H1 (cell line): ENCODE measurements around the gene CLDN7. TPM values are rescaled to one million over a fixed set of nuclear protein-coding genes. Genes with fewer than 3 reads are reported as not detected.

Experiments used
- CTCF ChIA-PET: fragments of 300-600 bp; sonication (Branson Sonifier 250); formaldehyde crosslinking; loops from one replicate; lab custom pipeline; 2021; ENCODE audit not compliant: partially characterized antibody; lab: Charles Lee
- POLR2A ChIA-PET: fragments of 300-600 bp; sonication (Branson Sonifier 250); formaldehyde crosslinking; loops from one replicate; lab custom pipeline; 2021; ENCODE audit warnings: inconsistent platforms; ENCODE audit not compliant: partially characterized antibody; lab: Charles Lee
- DNase-seq, 2 experiments: peaks; one replicate each; pipeline versions ENCODE4 v3.0.0 to v3.0.0-alpha.2; 2010 to 2022; ENCODE audit warnings: low spot score in 2 of 2, low read depth in 1 of 2, mixed read lengths in 1 of 2
- FAIRE-seq: peaks from 2 replicates; lab custom pipeline; 2011; peaks lifted over from hg19 to GRCh38; lab: Jason Lieb, UNC
- H2AFZ ChIP-seq: 2 replicates; pipeline ENCODE4 v1.8.1; 2012; ENCODE audit warnings: low read length, inconsistent platforms
- H2AK5ac ChIP-seq: 2 replicates; pipeline ENCODE4 v1.6.1; 2013; ENCODE audit warnings: low read depth, low read length
- H2BK120ac ChIP-seq: replicated peaks from 2 replicates; pipeline ENCODE3; 2013; ENCODE audit warnings: low read depth, low read length, inconsistent platforms
- H2BK12ac ChIP-seq: 2 replicates; pipeline ENCODE4 v1.6.1; 2013; ENCODE audit warnings: low read depth, low read length
- H2BK15ac ChIP-seq: 2 replicates; pipeline ENCODE4 v1.6.1; 2013; ENCODE audit warnings: low read length
- H2BK20ac ChIP-seq: 2 replicates; pipeline ENCODE4 v1.6.1; 2013; ENCODE audit warnings: low read length
- H2BK5ac ChIP-seq: 2 replicates; pipeline ENCODE4 v1.6.1; 2013; ENCODE audit warnings: low read depth, low read length
- H3K14ac ChIP-seq: 2 replicates; pipeline ENCODE4 v1.6.1; 2013; ENCODE audit warnings: inconsistent platforms; ENCODE audit not compliant: insufficient read length
- H3K18ac ChIP-seq: 2 replicates; pipeline ENCODE4 v1.6.1; 2013; ENCODE audit warnings: low read length; ENCODE audit errors: extremely low read depth
- H3K23ac ChIP-seq: 2 replicates; pipeline ENCODE4 v1.6.1; 2013; ENCODE audit warnings: inconsistent platforms; ENCODE audit not compliant: insufficient read length
- H3K23me2 ChIP-seq: 2 replicates; pipeline ENCODE4 v1.6.1; 2013; ENCODE audit warnings: low read depth, low read length
- H3K27ac ChIP-seq: 2 replicates; pipeline ENCODE4 v1.6.1; 2011; ENCODE audit warnings: low read depth, low read length, inconsistent platforms
- H3K27me3 ChIP-seq, 4 experiments: replicated peaks in 1 of 4; 1 replicate in 1 of 4; 2 replicates in 3 of 4; pipeline versions ENCODE4 v1.6.1 to v1.8.1; 2011 to 2013; ENCODE audit warnings: low read length in 3 of 4, mild to moderate bottlenecking in 3 of 4, inconsistent platforms in 2 of 4, mixed read lengths in 2 of 4, moderate library complexity in 1 of 4; ENCODE audit not compliant: control insufficient read depth in 3 of 4, insufficient read depth in 3 of 4; ENCODE audit errors: extremely low read depth in 1 of 4
- H3K36me3 ChIP-seq, 4 experiments: 2 replicates each; pipeline versions ENCODE4 v1.6.1 to v1.8.1; 2011 to 2013; ENCODE audit warnings: mild to moderate bottlenecking in 4 of 4, low read length in 3 of 4, moderate library complexity in 2 of 4, control low read depth in 1 of 4, inconsistent platforms in 1 of 4; ENCODE audit not compliant: insufficient read depth in 4 of 4, control insufficient read depth in 2 of 4
- H3K4ac ChIP-seq: replicated peaks from 2 replicates; pipeline ENCODE3; 2013; ENCODE audit warnings: low read length, low read depth, mixed read lengths, inconsistent platforms; ENCODE audit not compliant: insufficient read length
- H3K4me1 ChIP-seq, 4 experiments: replicated peaks in 1 of 4; 1 replicate in 1 of 4; 2 replicates in 3 of 4; pipeline versions ENCODE4 v1.6.1 to v1.8.1; 2011 to 2013; ENCODE audit warnings: low read length in 3 of 4, inconsistent platforms in 2 of 4, mixed read lengths in 1 of 4; ENCODE audit not compliant: insufficient read depth in 4 of 4, control insufficient read depth in 3 of 4
- H3K4me2 ChIP-seq, 2 experiments: 2 replicates each; pipeline versions ENCODE4 v1.6.1 to v1.8.1; 2011 to 2013; ENCODE audit warnings: low read depth in 2 of 2, low read length in 2 of 2, control low read depth in 1 of 2, inconsistent platforms in 1 of 2, mild to moderate bottlenecking in 1 of 2; ENCODE audit not compliant: insufficient read depth in 1 of 2
- H3K4me3 ChIP-seq, 4 experiments: fragments of 200-600, 300-600 bp in 1 of 4; sonication (generic), shearing (Covaris generic), sonication (Bioruptor Twin) in 1 of 4; 2 replicates each; pipeline versions ENCODE4 v1.5.1 to v1.8.1; 2011 to 2016; ENCODE audit warnings: low read length in 4 of 4, low read depth in 3 of 4, control low read depth in 2 of 4, inconsistent platforms in 2 of 4, mild to moderate bottlenecking in 2 of 4, mixed read lengths in 1 of 4, moderate library complexity in 1 of 4; ENCODE audit not compliant: insufficient read depth in 2 of 4; ENCODE audit errors: extremely low read depth in 1 of 4
- H3K56ac ChIP-seq: replicated peaks from 2 replicates; pipeline ENCODE3; 2013; ENCODE audit warnings: low read depth, mild to moderate bottlenecking, mixed read lengths, low read length, inconsistent platforms; ENCODE audit not compliant: insufficient read length
- H3K79me1 ChIP-seq: 2 replicates; pipeline ENCODE4 v1.6.1; 2013; ENCODE audit warnings: low read depth, low read length, control low read depth
- H3K79me2 ChIP-seq, 2 experiments: 2 replicates each; pipeline versions ENCODE4 v1.6.1 to v1.8.1; 2012 to 2013; ENCODE audit warnings: low read length in 2 of 2, mild to moderate bottlenecking in 2 of 2, inconsistent platforms in 1 of 2; ENCODE audit not compliant: insufficient read depth in 2 of 2, control insufficient read depth in 1 of 2
- H3K9ac ChIP-seq, 4 experiments: replicated peaks in 1 of 4; 1 replicate in 1 of 4; 2 replicates in 3 of 4; pipeline versions ENCODE4 v1.6.1 to v1.8.1; 2011 to 2013; ENCODE audit warnings: low read depth in 3 of 4, low read length in 3 of 4, control low read depth in 2 of 4, mild to moderate bottlenecking in 2 of 4, moderate library complexity in 2 of 4, inconsistent platforms in 1 of 4; ENCODE audit errors: extremely low read depth in 1 of 4
- H3K9me3 ChIP-seq, 2 experiments: 2 replicates each; pipeline versions ENCODE4 v1.6.1 to v1.8.1; 2012 to 2013; ENCODE audit warnings: mild to moderate bottlenecking in 2 of 2, moderate library complexity in 2 of 2, control low read depth in 1 of 2, inconsistent platforms in 1 of 2, low read depth in 1 of 2, low read length in 1 of 2, mixed read lengths in 1 of 2; ENCODE audit not compliant: insufficient read depth in 2 of 2
- H4K20me1 ChIP-seq, 2 experiments: replicated peaks in 1 of 2; 2 replicates each; pipeline versions ENCODE3 to v1.8.1; 2011 to 2013; ENCODE audit warnings: inconsistent platforms in 2 of 2, low read length in 2 of 2, mild to moderate bottlenecking in 1 of 2; ENCODE audit not compliant: insufficient read depth in 2 of 2, control insufficient read depth in 1 of 2
- H4K5ac ChIP-seq: 2 replicates; pipeline ENCODE4 v1.6.1; 2013; ENCODE audit warnings: low read length, low read depth, mixed read lengths, inconsistent platforms; ENCODE audit not compliant: insufficient read length
- H4K8ac ChIP-seq: 2 replicates; pipeline ENCODE4 v1.8.0; 2013; ENCODE audit warnings: mild to moderate bottlenecking, moderate library complexity, low read length, inconsistent platforms; ENCODE audit not compliant: insufficient read depth; ENCODE audit errors: extremely low read depth
- H4K91ac ChIP-seq: replicated peaks from 2 replicates; pipeline ENCODE3; 2013; ENCODE audit warnings: low read length, mixed read lengths, inconsistent platforms; ENCODE audit not compliant: insufficient read length
- ASH2L ChIP-seq: fragments of 200-600, 300-600 bp; sonication (generic); IDR thresholded peaks from one replicate; pipeline ENCODE4 v1.7.1; 2017; ENCODE audit warnings: low read length
- CBX8 ChIP-seq: fragments of 300-800, 300-1000 bp; sonication (generic); IDR thresholded peaks from 2 replicates; pipeline ENCODE4 v1.7.1; 2016; ENCODE audit warnings: low read depth, low read length, borderline replicate concordance
- HDAC2 ChIP-seq, 2 experiments: fragments of 300-600 bp in 1 of 2; sonication (generic) in 1 of 2; IDR thresholded peaks; 2 replicates each; pipeline ENCODE4 v1.6.1; 2011 to 2012; ENCODE audit warnings: low read depth in 2 of 2, low read length in 2 of 2, mild to moderate bottlenecking in 2 of 2, moderate library complexity in 2 of 2, borderline replicate concordance in 1 of 2, inconsistent platforms in 1 of 2
- MAFK ChIP-seq: IDR thresholded peaks from 2 replicates; pipeline ENCODE4 v1.6.1; 2012; ENCODE audit warnings: low read depth, mild to moderate bottlenecking, improper control_type of control experiment, low read length
- POU5F1 ChIP-seq: IDR thresholded peaks from 2 replicates; pipeline ENCODE4 v1.6.1; 2011; ENCODE audit warnings: low read depth, mild to moderate bottlenecking, low read length, moderate library complexity
- SIX5 ChIP-seq: IDR thresholded peaks from 2 replicates; pipeline ENCODE4 v1.6.1; 2011; ENCODE audit warnings: mild to moderate bottlenecking, low read depth, low read length
- SP1 ChIP-seq: IDR thresholded peaks from 2 replicates; pipeline ENCODE4 v1.6.1; 2011; ENCODE audit warnings: low read depth, low read length
- SP2 ChIP-seq: IDR thresholded peaks from 2 replicates; pipeline ENCODE4 v1.6.1; 2012; ENCODE audit warnings: mild to moderate bottlenecking, low read length, inconsistent platforms
- SUZ12 ChIP-seq: fragments of 200-600 bp; sonication (generic); IDR thresholded peaks from 2 replicates; pipeline ENCODE4 v1.6.1; 2012; ENCODE audit warnings: mild to moderate bottlenecking, inconsistent platforms, low read length, moderate library complexity, mixed read lengths
- TAF7 ChIP-seq: optimal IDR thresholded peaks from 2 replicates; pipeline ENCODE3; 2011; ENCODE audit warnings: low read depth, mild to moderate bottlenecking, inconsistent platforms, low read length, moderate library complexity, borderline replicate concordance
- YY1 ChIP-seq: IDR thresholded peaks from 2 replicates; pipeline ENCODE4 v1.6.1; 2011; ENCODE audit warnings: low read depth, mild to moderate bottlenecking, low read length
- WGBS, 2 experiments: shearing (Covaris generic) in 1 of 2; methylation state at CpG; one replicate each; pipeline versions ENCODE4 v1.1.6 to v1.1.7; 2013 to 2015; ENCODE audit warnings: low lambda C conversion rate in 2 of 2, mixed read lengths in 2 of 2, inconsistent platforms in 1 of 2, low coverage in 1 of 2, missing lambda C conversion rate in 1 of 2; ENCODE audit not compliant: insufficient replicate concordance in 2 of 2, insufficient coverage in 1 of 2, insufficient read length in 1 of 2; ENCODE audit errors: extremely low coverage in 1 of 2, missing lambda C conversion rate in 1 of 2; 5-methylcytosine and 5-hydroxymethylcytosine counted together
- polyA plus RNA-seq, 7 experiments: library from polyadenylated mRNA; depleted of rRNA in 3 of 7; stranded (reverse) in 5 of 7; unstranded in 2 of 7; fragments of >200 nt in 5 of 7; fragments of 200-250 nt in 2 of 7; gene quantifications; 1 replicate in 5 of 7; 2 replicates in 1 of 7; 4 replicates in 1 of 7; pipeline versions ENCODE4 v1.2.1 to v1.2.3, GENCODE V29; 2011 to 2013; ENCODE audit warnings: missing spikeins in 2 of 7, mixed read lengths in 2 of 7
- total RNA-seq: library from RNA; stranded (reverse); fragmentation: NEBNext Ultra II Directional; extraction: Animal tissue kit (Norgen Biotek cat#: 25700); gene quantifications from 2 replicates; pipeline ENCODE4 v1.2.1, GENCODE V29; 2021
- TF ChIP-seq, protein P1 (sequence below): IDR thresholded peaks from 2 replicates; pipeline ENCODE4 v1.6.1; 2011; ENCODE audit warnings: low read length, improper control_type of control experiment

The CLDN7 gene
- total and polyA plus RNA-seq, 2 of the 8 experiments (the other 6 are each of a cell fraction or from before 2014, with no cell fraction given) = 118 to 119 TPM

DNA sequence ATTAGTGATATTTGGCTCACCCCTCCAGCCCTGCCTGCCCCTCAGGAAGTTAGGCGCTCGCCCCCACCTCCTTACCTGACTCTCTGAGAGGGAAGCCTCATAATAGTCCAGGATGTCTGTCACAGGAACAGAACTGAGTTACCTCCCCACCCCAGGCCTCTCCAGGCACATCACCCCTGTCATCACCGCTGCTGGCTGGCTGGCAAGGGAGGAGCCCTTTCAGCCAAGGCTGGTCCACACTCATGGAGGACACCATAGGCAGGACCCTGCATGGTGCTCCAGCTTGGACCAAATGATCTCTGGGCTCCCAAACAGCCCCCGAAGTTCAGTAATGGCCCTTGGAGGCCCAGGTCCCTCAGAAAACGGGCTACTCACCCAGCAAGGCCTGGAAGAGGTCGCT, 44.1 kb downstream of the CLDN7 start:
- no peak for DNase-seq
- peaks cover 0 to 15% of the 10 kb centered on the region in 2 experiments; a peak in 2 of 4 replicates for H3K79me2 ChIP-seq
- ChIA-PET POLR2A (interaction anchor here (1.0 to 10.7 kb wide), 11 partner anchors 9 to 95 kb away, joined by 3 to 386 read pairs (median 8); partner anchors contain the start of genes CLDN7, CTDNEP1, DVL2 and ELP5), CTCF (interaction anchor here (4.3 kb wide), 1 partner anchor 79 kb away, joined by 18 read pairs; no protein-coding TSS in a partner anchor)
- H3K23ac ChIP-seq = no peak overlapping the region
- H2BK5ac ChIP-seq = peak overlapping the region; percentile 1; the same call in 1 of the 2 replicates
- WGBS, 2 experiments = 74% methylated on average over 6 of the region's 6 CpGs; no CpG with 5 or more reads in 1 of the 2 experiments
- peak overlapping the region; percentile 48 for H3K18ac ChIP-seq
- H3K9ac ChIP-seq = no peak overlapping the region
- FAIRE-seq = no peak
- peak overlapping the region; percentile 61; the same call in 1 of the 2 replicates for H2BK15ac ChIP-seq
- no peak overlapping the region for H2AK5ac ChIP-seq
- no peak overlapping the region for H4K8ac ChIP-seq
- H3K14ac ChIP-seq = no peak overlapping the region
- H2BK20ac ChIP-seq = no peak overlapping the region
- no peak overlapping the region for H4K5ac ChIP-seq
- no peak overlapping the region for H3K4ac ChIP-seq
- H3K23me2 ChIP-seq = peaks cover 23% of the 10 kb centered on the region; the same call in 1 of the 2 replicates
- H3K9me3 ChIP-seq = no peaks in the 10 kb centered on the region
- H4K91ac ChIP-seq = peak overlapping the region; percentile 71
- H3K4me2 ChIP-seq = peak overlapping the region; percentile 68 to 69
- H3K4me3 ChIP-seq = peak overlapping the region in 3 of 4 experiments; percentile 13 to 75 (median 15); a peak in 3 of 8 replicates
- peaks cover 6 to 41% (median 22%) of the 10 kb centered on the region in 4 experiments for H3K4me1 ChIP-seq
- no peak overlapping the region for H2AFZ ChIP-seq
- H3K79me1 ChIP-seq = no peaks in the 10 kb centered on the region; the same call in 1 of the 2 replicates
- peak overlapping the region; percentile 92; the same call in 1 of the 2 replicates for H2BK12ac ChIP-seq
- H3K27me3 ChIP-seq = no peaks in the 10 kb centered on the region
- H3K36me3 ChIP-seq = peaks cover 6 to 15% (median 10%) of the 10 kb centered on the region in 4 experiments; a peak in 6 of 8 replicates
- peaks cover 9 to 14% of the 10 kb centered on the region in 2 experiments for H4K20me1 ChIP-seq
- no peak overlapping the region for H3K56ac ChIP-seq
- no peak overlapping the region for H2BK120ac ChIP-seq
- H3K27ac ChIP-seq = no peak overlapping the region
- TF ChIP-seq SP1 (no peak), HDAC2 (IDR thresholded peaks at IDR 0.05; ENCODE audit: borderline replicate concordance in 1 of 2, low read depth in 2 of 2, low read length in 2 of 2) (no peak), SIX5 (no peak), SP2 (no peak), TAF7 (no peak), MAFK (no peak), POU5F1 (no peak), ASH2L (no peak), SUZ12 (no peak), YY1 (no peak), CBX8 (no peak)
- TF ChIP-seq, protein P1, sequence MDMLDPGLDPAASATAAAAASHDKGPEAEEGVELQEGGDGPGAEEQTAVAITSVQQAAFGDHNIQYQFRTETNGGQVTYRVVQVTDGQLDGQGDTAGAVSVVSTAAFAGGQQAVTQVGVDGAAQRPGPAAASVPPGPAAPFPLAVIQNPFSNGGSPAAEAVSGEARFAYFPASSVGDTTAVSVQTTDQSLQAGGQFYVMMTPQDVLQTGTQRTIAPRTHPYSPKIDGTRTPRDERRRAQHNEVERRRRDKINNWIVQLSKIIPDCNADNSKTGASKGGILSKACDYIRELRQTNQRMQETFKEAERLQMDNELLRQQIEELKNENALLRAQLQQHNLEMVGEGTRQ = no peak
